IMR-90 (cell line): Measurements from ENCODE around the gene NIPAL3.

Experiments used
- CEBPB ChIP-seq: IDR thresholded peaks from 2 replicates; pipeline ENCODE4 v1.6.1; 2012; ENCODE audit warnings: low read depth, low read length, improper control_type of control experiment
- MAFK ChIP-seq: IDR thresholded peaks from 2 replicates; pipeline ENCODE4 v1.6.1; 2012; ENCODE audit warnings: low read depth, low read length, improper control_type of control experiment
- MAZ ChIP-seq: IDR thresholded peaks from 2 replicates; pipeline ENCODE4 v1.6.1; 2012; ENCODE audit warnings: low read depth, mild to moderate bottlenecking, low read length, improper control_type of control experiment, moderate library complexity, borderline replicate concordance
- NFE2L2 ChIP-seq: fragments of 150-350 bp; IDR thresholded peaks from 2 replicates; pipeline ENCODE4 v1.6.1; 2016; ENCODE audit warnings: low read depth, mild to moderate bottlenecking, low read length
- POLR2A ChIP-seq: IDR thresholded peaks from 2 replicates; pipeline ENCODE4 v1.6.1; 2012; ENCODE audit warnings: mild to moderate bottlenecking, low read depth, low read length
- RAD21 ChIP-seq: IDR thresholded peaks from 2 replicates; pipeline ENCODE4 v1.6.1; 2012; ENCODE audit warnings: low read length, improper control_type of control experiment
- RFX5 ChIP-seq: IDR thresholded peaks from 2 replicates; pipeline ENCODE4 v1.8.0; 2012; ENCODE audit warnings: low read depth, mild to moderate bottlenecking, low read length, moderate library complexity
- TF ChIP-seq, protein P1 (sequence below): conservative IDR thresholded peaks from 2 replicates; pipeline ENCODE4 v1.5.1; 2012; ENCODE audit warnings: mild to moderate bottlenecking, low read depth, low read length, improper control_type of control experiment

DNA sequence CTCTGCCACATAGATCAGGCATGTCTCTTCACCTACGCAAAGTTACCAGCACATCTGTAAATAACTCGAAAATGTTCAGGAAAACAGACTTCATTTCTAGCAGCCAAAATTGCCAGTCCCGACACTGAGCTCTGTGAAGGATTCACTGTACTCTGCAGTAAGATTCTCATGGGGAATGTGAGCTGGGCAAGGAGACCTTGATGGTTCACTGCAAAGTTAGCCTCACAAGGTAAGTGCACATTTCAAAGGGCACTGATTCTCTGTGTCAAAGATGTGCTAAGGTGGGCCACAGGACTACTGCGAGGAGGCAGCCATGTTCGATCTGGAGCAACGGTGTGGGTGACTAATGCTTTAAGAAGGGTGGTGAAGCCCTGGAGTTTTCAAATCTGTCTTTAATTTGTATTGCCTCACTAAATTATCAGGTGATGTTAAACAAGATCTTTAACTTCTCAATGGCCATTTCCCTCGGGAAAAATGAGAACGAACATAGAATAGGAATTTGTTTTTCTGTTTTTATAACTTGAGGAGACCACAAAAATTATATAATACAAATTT, 27.2 kb upstream of the NIPAL3 start:
- TF ChIP-seq, protein P1, sequence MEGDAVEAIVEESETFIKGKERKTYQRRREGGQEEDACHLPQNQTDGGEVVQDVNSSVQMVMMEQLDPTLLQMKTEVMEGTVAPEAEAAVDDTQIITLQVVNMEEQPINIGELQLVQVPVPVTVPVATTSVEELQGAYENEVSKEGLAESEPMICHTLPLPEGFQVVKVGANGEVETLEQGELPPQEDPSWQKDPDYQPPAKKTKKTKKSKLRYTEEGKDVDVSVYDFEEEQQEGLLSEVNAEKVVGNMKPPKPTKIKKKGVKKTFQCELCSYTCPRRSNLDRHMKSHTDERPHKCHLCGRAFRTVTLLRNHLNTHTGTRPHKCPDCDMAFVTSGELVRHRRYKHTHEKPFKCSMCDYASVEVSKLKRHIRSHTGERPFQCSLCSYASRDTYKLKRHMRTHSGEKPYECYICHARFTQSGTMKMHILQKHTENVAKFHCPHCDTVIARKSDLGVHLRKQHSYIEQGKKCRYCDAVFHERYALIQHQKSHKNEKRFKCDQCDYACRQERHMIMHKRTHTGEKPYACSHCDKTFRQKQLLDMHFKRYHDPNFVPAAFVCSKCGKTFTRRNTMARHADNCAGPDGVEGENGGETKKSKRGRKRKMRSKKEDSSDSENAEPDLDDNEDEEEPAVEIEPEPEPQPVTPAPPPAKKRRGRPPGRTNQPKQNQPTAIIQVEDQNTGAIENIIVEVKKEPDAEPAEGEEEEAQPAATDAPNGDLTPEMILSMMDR, result no peak
- TF ChIP-seq RAD21 (no peak), NFE2L2 (no peak), CEBPB (no peak), POLR2A (no peak), MAZ (no peak), MAFK (no peak), RFX5 (no peak)
